Measurements from ENCODE around the gene SURF6.

The SURF6 gene

DNA sequence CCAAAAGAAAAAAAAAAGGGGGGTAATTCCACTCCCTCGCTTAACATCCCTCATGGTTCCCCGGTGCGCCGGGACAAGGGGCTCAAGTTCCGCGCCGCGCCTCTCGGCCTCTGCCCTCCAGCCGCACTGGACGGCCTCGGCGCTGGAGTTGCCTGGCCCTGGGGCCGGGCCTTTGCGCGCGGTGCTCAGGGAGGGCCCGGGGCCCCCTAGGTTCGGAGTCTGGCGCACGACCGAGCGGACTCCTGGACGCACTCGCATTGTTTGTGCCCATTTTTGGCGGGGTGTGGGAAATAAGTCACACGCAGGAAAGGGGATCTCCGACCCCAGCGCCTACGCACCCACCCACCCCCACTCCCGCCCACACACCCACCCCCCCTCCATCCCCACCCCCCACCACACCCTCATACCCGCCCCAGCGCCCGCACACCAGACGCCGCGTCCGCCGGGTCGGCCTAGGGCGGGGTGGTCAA is 11.6 kb upstream of the SURF6 start:
- H3K4me3 ChIP-seq (ENCODE audit: low read depth, low read length), result peak overlapping the region; percentile 97
- no peak for DNase-seq (ENCODE audit: low read depth)
- TF ChIP-seq, protein P1, sequence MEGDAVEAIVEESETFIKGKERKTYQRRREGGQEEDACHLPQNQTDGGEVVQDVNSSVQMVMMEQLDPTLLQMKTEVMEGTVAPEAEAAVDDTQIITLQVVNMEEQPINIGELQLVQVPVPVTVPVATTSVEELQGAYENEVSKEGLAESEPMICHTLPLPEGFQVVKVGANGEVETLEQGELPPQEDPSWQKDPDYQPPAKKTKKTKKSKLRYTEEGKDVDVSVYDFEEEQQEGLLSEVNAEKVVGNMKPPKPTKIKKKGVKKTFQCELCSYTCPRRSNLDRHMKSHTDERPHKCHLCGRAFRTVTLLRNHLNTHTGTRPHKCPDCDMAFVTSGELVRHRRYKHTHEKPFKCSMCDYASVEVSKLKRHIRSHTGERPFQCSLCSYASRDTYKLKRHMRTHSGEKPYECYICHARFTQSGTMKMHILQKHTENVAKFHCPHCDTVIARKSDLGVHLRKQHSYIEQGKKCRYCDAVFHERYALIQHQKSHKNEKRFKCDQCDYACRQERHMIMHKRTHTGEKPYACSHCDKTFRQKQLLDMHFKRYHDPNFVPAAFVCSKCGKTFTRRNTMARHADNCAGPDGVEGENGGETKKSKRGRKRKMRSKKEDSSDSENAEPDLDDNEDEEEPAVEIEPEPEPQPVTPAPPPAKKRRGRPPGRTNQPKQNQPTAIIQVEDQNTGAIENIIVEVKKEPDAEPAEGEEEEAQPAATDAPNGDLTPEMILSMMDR (IDR thresholded peaks at IDR 0.05; ENCODE audit: low read depth, low read length, missing control alignments), result no peak

DNA sequence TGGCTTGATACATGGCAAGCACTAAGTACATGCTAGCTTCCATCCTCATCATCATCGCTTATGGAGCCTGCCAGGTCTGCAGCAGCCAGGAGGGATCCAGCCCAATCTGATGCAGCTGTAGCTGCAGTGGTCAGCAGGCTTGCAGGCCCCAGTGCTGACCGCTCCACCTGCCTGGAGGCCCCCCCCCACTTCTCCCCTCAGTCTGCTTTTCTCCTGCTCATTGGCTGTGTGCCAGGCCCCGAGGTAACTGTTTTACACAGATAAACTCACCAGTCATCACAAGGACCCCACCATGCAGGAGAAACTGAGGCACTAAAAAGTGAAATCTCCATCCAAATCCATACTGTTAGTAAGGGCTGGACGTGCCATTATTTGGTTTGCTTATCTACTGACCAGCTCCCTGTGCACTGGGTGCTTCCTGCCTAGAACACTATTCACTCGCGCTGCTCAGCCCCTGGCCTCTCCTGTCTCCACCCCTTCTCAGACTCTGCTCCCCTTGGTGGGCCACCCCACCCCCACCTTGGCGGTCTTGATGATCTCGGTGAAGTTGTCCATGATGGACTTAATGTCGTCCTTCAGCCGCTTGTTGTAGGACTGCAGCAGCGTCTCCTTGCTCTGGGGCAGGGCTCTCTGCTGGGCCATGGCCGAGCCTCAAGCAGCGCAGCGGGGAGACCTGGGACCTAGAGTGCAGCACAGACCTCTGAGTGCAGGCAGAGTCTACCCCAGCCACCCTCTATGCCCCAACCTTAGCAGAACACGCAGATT is 10.2 kb upstream of the SURF6 start:
- no peak for DNase-seq (ENCODE audit: low read depth)

DNA sequence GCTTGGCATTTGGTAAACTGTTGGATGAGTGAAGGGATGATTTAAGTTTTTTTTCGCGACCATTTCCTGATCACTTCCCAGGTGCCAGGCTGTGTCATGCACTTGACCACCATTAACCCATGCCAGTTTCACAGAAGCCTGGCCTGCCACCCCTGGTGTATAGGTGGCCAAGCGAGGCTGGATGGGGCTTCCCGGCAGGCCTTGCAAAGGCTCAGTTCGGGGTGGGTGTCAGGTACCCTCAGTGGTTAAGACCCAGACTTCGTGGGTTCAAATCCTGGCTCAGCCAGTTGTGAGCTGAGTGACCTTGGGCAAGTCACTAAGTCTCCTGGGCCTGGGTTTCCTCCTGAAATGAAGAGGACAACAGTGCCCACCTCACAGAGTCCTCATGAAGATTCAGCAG is 9.6 kb upstream of the SURF6 start:
- no peak for DNase-seq (ENCODE audit: low read depth)
- no peak overlapping the region for H3K4me3 ChIP-seq (ENCODE audit: low read depth, low read length)
- TF ChIP-seq, protein P1 (IDR thresholded peaks at IDR 0.05; ENCODE audit: low read depth, low read length, missing control alignments), result no peak

More for the DNA sequence above, 10.2 kb upstream of the SURF6 start:
- peak overlapping the region; percentile 97 for H3K4me3 ChIP-seq (ENCODE audit: low read depth, low read length)
- TF ChIP-seq, protein P1 (IDR thresholded peaks at IDR 0.05; ENCODE audit: low read depth, low read length, missing control alignments), result no peak

DNA sequence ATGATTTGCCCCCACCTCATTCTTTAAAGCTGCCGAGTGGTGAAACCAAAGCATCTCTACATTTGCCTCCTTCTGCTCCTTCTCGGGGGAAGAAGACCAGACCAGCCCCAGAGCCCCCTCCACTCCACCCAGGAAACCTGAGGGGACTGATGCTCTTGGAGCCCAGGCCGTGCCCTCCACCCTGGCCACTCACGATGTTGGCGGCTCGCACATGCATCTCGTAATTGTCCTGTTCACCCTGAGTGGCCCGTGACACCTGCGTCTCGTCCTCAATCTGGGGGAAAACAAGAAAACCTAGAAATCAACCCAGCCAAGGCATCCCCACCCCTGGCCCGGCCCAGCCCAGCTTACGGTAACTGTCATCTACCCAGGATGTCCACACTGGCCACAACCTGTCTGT is 9.0 kb upstream of the SURF6 start:
- H3K4me3 ChIP-seq (ENCODE audit: low read depth, low read length), result no peak overlapping the region
- TF ChIP-seq, protein P1 (IDR thresholded peaks at IDR 0.05; ENCODE audit: low read depth, low read length, missing control alignments), result no peak
- DNase-seq (ENCODE audit: low read depth), result no peak

DNA sequence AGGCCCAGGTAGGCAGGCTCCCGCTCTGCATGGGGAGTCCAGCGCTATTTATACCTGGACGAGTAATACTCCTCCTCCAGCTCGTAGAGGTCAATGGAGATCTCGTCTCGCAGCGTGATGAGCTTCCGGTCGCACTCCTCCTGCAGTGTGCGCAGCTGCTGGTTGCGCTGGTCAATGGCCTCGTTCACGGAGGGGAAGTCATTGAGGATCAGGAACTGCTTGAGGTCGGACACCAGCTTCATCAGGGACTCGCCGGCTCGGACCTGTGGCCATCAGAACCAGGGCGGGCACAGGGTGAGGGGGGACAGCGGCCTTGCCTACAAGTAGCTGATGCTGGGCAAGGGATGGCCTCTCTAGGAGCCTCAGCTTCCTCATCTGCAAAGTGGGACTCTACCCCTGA is 8.1 kb upstream of the SURF6 start:
- TF ChIP-seq, protein P1 (IDR thresholded peaks at IDR 0.05; ENCODE audit: low read depth, low read length, missing control alignments), result no peak
- no peak for DNase-seq (ENCODE audit: low read depth)
- H3K4me3 ChIP-seq (ENCODE audit: low read depth, low read length), result no peak overlapping the region

DNA sequence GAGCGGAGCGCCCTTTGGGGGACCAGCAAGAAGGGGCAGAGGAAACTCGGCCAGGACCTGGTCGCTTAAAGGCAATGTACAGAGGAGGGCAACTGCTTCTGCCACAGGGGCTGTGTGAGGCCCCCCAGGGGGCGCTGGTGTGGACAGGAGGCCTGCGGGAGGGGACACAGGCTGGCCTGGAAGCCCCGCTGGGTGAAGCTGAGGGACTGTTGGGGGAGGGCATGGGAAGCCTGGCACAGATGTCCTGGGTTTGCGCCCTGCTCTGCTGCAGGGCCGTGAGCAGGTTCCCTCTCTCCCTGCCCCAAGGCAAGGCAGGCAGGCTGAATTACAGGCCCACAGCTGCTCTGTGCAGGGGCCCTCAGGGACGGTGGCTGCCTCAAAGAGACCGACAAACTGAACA is 6.6 kb upstream of the SURF6 start:
- no peak for DNase-seq (ENCODE audit: low read depth)
- TF ChIP-seq, protein P1 (IDR thresholded peaks at IDR 0.05; ENCODE audit: low read depth, low read length, missing control alignments), result peak; percentile 33
- H3K4me3 ChIP-seq (ENCODE audit: low read depth, low read length), result no peak overlapping the region

DNA sequence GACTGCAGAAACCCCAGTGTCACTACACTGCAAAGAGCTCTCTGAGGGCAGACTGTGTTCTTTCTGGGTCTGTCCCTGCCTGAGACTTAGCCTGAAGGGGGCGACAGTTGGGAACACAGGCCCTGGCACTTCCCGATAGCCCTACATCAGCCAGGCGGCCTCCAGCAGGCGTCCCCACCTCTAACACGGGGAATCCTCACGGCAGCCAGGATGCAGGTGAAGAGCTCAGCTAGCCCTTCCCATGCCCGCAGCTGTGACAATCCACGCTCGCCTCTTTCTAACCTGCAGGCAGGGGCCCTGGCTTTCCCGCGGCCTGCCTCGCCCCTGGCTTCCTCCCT is 6.0 kb upstream of the SURF6 start:
- H3K4me3 ChIP-seq (ENCODE audit: low read depth, low read length), result no peak overlapping the region
- DNase-seq (ENCODE audit: low read depth), result no peak
- TF ChIP-seq, protein P1 (IDR thresholded peaks at IDR 0.05; ENCODE audit: low read depth, low read length, missing control alignments), result peak; percentile 22
